ENCODE data around the gene HTRA3.

DNA sequence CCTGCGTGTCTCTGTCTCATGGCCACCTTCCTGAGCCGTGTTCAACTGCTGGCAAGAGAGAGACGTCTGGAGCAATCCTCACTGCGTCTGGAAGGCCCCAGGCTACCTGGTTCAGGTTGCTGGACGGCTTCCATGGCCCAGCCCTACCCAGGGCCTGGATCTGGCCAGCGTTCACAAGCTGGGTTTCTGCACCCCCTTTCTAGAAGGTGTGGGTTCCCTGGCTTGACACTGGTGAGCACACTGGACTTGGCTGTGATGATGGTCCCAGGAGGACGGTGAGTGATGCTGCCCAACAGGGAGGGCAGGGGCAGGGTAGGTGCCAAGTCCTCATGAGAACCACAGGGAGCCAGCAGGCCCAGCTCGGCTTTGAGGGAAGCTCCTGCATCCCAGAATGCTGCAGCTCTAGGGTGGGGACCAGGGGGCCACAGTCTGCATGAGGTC, 63.4 kb downstream of the HTRA3 start:
- TF ChIP-seq, protein P1, sequence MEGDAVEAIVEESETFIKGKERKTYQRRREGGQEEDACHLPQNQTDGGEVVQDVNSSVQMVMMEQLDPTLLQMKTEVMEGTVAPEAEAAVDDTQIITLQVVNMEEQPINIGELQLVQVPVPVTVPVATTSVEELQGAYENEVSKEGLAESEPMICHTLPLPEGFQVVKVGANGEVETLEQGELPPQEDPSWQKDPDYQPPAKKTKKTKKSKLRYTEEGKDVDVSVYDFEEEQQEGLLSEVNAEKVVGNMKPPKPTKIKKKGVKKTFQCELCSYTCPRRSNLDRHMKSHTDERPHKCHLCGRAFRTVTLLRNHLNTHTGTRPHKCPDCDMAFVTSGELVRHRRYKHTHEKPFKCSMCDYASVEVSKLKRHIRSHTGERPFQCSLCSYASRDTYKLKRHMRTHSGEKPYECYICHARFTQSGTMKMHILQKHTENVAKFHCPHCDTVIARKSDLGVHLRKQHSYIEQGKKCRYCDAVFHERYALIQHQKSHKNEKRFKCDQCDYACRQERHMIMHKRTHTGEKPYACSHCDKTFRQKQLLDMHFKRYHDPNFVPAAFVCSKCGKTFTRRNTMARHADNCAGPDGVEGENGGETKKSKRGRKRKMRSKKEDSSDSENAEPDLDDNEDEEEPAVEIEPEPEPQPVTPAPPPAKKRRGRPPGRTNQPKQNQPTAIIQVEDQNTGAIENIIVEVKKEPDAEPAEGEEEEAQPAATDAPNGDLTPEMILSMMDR (IDR thresholded peaks at IDR 0.05) = no peak
- TF ChIP-seq POLR2A (IDR thresholded peaks at IDR 0.05) = no peak

Data from lower leg skin (tissue), 3 donors.